GF-D8 (cell line): Measurements from ENCODE around the gene ENOX1.

ENCODE experiments used
- DNase-seq: peaks from one replicate; lab custom pipeline; 2025; lab: John Stamatoyannopoulos, UW

Gene ENOX1

GRCh38 chr13:43246382-43246781, 540.4 kb downstream of the ENOX1 start:
- DNase-seq: no peak

- DNase-seq: no peak
These were observed 541.3 kb downstream of the ENOX1 start for GRCh38 chr13:43245374-43245964.

GRCh38 chr13:43244481-43244880, 542.3 kb downstream of the ENOX1 start:
- DNase-seq: no peak

GRCh38 chr13:43243711-43244110, 543.1 kb downstream of the ENOX1 start:
- no peak for DNase-seq

GRCh38 chr13:43242040-43242439, 544.7 kb downstream of the ENOX1 start:
- no peak for DNase-seq

- no peak for DNase-seq
These were observed 546.5 kb downstream of the ENOX1 start for GRCh38 chr13:43240278-43240677.

- no peak for DNase-seq
These were observed 547.4 kb downstream of the ENOX1 start for GRCh38 chr13:43239275-43239840.

- DNase-seq: no peak
These were observed 548.3 kb downstream of the ENOX1 start for GRCh38 chr13:43238341-43239083.

GRCh38 chr13:43237616-43238015, 549.2 kb downstream of the ENOX1 start:
- DNase-seq: no peak

GRCh38 chr13:43235028-43235427, 551.7 kb downstream of the ENOX1 start:
- DNase-seq: no peak

- DNase-seq: no peak
These were observed 553.9 kb downstream of the ENOX1 start for GRCh38 chr13:43232873-43233265.

GRCh38 chr13:43232144-43232872, 554.5 kb downstream of the ENOX1 start:
- DNase-seq: no peak

GRCh38 chr13:43230989-43231388, 555.8 kb downstream of the ENOX1 start:
- DNase-seq: no peak

- DNase-seq: no peak
These were observed 557.3 kb downstream of the ENOX1 start for GRCh38 chr13:43229506-43229905.

GRCh38 chr13:43227721-43228120, 559.1 kb downstream of the ENOX1 start:
- DNase-seq: no peak

- DNase-seq: no peak
These were observed 563.6 kb downstream of the ENOX1 start for GRCh38 chr13:43223216-43223615.

GRCh38 chr13:43222086-43222485, 564.7 kb downstream of the ENOX1 start:
- no peak for DNase-seq

- DNase-seq: no peak
These were observed 565.2 kb downstream of the ENOX1 start for GRCh38 chr13:43221611-43222010.

GRCh38 chr13:43220873-43221595, 565.7 kb downstream of the ENOX1 start:
- no peak for DNase-seq

GRCh38 chr13:43214124-43214523, 572.6 kb downstream of the ENOX1 start:
- DNase-seq: no peak

- no peak for DNase-seq
These were observed 579.9 kb downstream of the ENOX1 start for GRCh38 chr13:43206838-43207237.

- no peak for DNase-seq
These were observed 581.4 kb downstream of the ENOX1 start for GRCh38 chr13:43205416-43205815.
